NCI-H2196 (cell line): ENCODE data around the gene FAM120B.
A peak's percentile ranks its signal among the peaks of the same experiment; 100 is the strongest.
"Not testable (repeated sequence)": the region's sequence is repeated elsewhere in the genome, so short reads cannot be mapped to it uniquely, and the experiment has no call there.

Experiments used
- DNase-seq: peaks from one replicate; lab custom pipeline; 2025; ENCODE audit not compliant: unreplicated experiment; lab: John Stamatoyannopoulos, UW

Gene FAM120B

DNA sequence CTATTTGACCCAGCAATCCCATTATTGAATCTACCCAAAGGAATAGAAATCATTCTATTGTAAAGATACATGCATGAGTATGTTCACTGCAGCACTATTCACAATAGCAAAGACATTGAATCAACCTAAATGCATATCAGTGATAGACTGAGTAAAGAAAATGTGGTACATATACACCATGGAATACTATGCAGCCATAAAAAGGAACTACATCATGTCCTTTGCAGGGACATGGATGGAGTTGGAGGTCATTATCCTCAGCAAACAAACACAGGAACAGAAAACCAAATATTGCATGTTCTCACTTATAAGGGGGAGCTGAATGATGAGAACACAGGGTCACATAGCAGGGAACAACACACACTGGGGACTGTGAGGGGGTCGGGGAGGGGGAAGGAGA lies 48.6 kb downstream of the FAM120B start:
- DNase-seq: not testable (repeated sequence)

DNA sequence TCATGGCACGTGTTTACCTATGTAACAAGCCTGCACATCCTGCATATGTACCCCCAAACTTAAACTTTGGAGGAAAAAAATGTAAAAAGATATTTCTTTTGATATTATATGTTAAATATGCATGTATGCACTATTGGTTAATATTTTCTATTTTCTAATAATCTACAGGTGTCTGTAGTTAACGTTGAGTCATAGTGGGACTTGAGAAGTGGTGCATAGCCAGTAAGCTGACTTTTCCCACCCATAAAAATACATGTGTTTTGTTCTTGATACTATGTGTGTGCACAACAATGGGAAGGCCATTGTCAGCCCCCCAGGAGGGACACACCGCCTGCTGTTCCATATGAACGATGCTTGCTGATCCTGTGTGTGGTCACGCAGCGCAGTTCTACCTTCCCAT lies 49.1 kb downstream of the FAM120B start:
- DNase-seq: no peak

DNA sequence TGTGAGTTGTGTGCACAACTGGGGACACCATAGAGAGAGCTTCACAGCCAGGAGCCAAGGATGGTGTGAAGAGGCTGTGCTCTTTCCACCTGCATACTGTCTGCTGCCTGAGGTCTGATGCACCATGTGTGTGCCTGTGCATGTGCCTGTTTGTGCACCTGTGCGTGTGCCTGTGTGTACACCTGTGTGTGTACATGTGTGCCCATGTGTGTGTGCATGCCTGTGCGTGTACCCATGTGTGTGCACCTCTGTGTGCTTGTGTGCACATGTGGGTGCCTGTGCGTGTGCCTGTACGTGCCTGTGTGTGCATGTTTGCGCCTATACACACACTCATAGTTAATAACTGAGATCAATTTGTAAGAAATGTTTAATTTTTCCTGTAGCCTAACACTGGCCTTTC lies 51.3 kb downstream of the FAM120B start:
- no peak for DNase-seq

DNA sequence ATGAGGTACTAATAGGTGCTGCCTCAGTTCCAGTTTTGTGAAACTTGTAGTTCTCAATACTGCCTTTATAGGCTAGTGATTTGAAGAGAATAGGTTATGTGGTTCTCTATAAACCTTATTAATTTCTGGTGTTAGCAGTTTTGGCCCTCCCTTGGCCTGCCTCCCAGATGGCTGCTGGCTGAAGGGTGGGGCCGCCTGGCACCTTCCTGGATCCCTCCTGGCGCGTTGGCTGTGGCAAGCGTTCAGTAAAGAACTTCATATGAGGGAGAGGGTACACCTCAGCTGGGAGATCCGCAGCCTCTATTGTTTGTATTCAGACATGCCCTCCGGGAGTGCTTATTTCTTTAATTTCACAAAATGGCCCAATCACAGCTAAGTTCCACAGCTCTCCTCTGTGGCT lies 51.9 kb downstream of the FAM120B start:
- DNase-seq: no peak

DNA sequence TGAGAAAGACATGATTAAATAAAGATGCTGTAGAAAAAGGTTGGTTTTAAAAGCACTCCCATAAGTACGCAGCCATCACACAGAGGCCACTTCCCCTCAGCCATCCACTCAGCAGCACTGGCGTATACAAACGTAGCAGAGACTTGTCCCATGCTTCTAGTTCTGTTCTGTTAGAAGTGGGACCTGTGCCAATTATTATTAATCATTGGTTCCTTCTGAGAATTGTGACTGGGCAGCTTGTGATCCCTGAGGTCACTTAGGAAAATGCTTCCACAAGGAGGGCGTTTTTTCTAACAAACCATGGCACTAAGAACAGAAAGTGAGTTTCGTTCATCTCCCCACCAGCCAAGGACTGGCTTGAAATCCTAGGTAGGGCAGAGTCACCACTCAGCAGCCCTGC lies 53.9 kb downstream of the FAM120B start:
- no peak for DNase-seq

DNA sequence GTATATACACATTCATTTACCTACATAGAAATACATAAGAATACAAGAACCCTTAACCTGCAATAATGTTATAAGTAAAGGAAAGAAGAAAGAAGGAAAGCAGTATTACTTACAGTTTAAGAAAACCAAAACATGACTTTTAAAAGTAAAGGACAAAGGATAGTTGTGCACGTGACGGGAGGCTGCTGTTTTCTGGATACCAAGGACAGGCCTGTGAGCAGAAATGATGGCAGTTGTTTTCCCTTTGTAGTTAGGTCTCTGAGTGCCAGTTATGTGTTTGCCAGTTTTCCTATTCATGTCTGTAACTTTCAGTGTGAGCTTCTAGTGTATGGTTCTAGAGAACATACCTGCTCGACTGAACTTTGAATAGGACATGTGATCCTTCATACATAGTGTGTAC lies 54.8 kb downstream of the FAM120B start:
- DNase-seq: no peak

DNA sequence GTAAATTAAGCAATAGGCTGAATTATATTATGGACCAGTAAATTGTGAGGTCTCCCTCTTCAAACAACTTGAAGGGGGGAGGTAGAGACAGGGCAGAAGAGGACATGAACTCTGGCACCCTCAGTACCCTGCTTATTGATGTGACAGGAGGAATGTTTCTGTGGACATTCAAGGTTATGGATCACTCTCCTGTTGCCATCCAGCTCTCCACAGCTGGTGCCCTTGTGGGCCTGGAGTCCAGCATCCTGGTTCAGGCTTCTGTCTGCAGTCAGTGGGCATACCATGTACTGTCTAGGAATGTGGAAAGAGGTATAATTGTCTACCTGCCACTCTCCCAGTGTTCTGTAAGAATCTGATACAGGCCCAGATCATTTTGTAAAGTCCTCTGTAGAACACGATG lies 55.6 kb downstream of the FAM120B start:
- no peak for DNase-seq

DNA sequence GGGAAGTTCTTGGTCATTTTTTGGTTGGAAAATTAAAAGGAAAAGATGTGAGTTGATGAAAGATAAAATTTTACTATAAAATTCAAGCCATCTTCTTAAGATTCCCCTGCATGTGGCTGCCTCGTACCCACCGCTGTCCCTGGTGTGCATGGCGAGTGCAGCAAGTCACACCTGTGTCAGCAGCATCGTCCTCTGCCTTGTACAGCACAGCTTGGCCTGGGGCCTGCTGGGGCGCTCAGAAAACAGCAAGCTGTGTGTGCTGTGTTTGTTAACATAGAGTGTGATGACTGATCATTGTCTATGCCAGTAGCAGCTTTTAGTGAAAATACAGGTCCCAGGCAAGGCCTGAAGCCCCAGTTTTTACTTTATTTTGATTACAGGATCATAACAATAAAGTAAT lies 56.7 kb downstream of the FAM120B start:
- no peak for DNase-seq

DNA sequence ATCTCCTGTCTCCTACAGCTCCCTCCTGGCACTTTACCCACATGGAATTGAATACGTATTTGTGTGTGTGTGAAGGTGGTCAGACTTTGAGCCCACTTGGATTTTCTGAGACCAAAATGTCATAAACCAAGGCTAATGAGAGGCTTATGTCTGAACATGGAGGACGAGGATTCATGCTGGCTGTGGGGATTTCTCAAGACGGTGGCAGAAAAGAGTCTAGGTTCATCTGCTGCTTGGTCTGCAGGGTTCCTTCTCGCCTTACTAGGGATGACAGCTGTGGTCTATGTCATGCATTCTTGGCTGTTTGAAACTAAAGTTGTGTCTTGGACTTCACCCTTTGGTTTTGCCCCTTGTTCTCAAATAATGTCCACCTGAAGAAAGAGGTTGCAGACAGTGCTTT lies 58.6 kb downstream of the FAM120B start:
- no peak for DNase-seq

DNA sequence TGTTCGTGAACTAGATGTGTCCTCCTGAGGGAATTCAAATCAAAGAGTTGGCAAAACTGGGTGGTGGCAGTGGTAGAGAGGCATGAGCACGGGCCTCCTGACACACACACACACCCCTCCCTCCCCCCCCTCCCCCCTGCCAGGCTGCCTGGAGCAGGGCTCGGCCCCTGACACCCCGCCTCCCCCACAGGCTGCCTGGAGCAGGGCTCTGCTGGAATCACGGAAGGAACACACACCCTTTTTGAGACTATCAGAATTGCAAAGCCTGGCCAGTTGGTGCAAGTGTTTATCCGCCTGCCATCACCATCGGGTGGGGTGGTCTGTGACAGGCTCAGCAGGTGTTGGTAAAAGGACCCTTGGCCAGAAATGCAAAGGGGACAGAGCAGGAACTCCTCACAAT lies 59.0 kb downstream of the FAM120B start:
- no peak for DNase-seq

DNA sequence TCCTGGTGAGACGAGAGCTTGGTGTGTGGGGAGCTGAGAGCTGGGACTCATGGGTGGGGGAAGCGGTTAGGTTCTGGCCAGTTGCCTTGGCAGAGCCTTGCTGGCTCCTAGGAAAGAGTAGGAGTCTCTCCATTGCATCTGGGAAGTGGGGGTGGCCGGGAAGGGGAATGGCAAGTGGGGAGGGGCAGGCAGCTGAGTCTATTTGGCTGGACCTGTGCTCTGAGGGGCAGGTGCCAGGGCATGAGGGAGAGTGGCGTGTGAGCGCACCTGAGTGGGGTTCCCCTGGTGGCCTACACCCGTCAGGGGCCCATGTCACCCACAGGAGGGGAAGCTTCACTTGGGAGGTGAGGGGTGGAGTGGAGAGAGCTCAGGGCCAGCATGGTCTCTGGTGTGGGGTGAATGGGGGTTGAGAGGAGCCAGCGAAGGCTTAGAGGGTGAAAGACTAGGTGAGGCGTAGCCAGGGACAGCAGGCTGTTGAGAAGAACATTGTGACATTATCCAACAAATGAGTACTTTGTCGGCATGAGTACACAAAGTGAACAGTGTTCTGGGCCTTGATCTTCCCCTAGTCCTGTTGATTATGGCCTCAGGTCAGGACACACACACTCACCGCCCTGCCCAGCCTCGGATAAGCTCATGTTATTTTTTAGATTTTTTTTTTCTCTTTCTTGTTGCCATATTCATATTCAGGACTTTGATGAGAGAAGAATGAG lies 59.8 kb downstream of the FAM120B start:
- no peak for DNase-seq

DNA sequence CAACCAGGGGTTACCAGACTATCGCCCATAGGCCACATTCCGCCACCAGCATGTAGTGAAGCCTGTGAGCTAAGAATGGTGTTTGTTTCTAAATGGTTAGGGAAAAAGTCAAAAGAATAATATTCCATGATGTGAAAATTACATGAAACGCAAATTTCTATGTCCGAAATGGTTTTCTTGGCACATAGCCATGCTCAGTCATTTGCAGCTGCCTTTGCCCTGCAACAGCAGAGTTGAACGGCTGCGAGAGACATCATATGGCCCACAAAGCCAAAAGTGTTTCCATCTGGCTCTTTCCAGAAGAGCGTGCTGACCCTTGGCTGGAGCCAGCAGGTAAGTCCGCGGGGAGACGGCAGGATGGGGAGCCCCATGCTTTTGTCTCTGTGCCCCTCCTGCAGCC lies 60.7 kb downstream of the FAM120B start:
- DNase-seq: no peak

DNA sequence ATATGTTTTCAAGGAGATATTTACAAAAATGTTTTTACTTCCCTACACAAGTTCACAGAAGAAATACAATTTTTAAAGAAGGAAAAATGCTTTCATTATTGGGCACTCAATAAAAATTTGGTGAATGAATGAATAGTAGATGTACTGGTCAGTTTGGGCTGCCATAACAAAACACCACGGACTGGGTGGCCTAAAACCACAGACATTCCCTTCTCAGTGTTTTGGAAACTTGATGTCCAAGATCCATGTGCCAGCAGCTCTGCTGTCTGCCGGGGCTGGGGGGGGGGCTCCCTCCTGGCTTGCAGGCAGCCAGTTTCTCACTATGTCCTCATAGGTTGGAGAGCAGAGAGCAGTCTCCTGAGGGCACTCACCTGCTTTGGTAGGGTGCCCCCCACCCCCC lies 62.0 kb downstream of the FAM120B start:
- DNase-seq: no peak

DNA sequence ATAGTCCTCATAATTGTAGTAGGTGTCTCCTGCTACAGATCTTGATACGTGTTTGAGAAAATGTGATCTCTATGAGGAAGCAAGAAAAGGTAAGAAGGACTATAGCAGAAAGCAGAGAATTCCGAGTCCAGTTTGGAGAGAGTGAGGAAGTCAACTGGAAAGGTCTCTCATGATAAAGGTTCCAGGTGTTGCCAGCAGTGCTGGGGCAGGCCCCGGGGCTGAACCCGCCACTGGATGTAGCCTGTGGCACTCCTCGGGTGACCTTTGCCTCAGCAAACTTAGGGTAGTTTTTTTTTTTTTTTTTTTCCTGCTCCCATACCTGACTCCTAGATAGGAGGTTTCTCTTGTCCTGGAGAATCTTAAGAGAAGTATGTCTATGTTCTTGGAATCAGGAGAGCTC lies 62.8 kb downstream of the FAM120B start:
- no peak for DNase-seq

DNA sequence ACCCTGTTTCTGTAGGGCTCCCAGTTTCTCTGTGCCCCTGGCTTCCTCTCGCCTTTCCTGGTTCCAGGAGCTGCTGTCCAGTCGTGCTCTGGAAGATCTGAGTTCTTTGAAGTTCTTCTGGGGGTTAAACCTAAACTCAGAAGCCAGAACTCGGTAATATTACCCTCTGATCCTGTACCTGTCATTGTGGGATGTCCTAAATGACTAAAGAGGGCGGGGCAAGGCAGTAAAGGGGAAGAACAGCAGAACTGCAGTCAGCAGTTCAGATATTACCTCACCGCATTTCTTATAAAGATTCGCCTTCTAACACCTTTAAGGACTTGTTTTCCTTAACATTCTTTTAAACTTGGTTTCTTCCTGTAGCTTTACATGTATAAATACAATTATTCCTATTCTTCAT lies 63.9 kb downstream of the FAM120B start:
- DNase-seq: no peak

DNA sequence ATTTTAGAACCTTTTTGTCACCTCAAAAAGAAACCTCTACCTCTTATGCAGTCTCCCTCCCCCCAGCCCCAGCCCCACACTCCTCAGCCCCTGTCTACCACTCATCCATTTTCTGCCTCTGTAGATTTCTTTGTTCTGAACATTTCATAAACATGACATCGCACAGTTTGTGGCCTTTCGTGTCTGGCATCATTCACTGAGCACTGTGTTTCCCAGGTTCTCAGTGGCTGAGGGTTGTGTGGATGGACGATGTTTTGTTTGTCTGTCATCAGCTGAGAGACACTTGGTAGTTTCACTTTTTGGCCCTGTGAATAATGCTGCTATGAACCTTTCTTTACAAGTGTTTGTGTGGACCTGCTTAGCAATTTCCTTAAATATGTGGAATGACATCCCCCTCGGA lies 64.5 kb downstream of the FAM120B start:
- no peak for DNase-seq

DNA sequence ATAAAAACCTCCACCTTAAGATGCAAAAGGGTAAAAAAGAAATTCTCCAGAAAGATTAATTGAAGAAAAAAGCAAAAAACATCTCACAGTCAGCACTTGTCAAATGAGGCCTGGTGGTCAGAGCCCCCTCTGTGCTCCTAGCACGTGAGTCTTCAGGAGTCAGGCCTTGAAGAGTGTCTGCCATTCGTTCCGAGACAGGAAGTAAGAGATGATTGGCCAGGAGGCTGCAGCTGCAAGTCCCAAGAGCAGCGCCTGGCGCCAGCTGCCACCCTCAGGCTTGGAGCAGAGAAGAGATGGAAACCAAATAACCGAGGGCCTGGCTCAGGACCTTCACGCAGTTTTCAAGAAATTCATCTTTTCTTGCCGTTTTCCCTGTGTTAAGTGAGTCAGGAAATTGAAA lies 65.0 kb downstream of the FAM120B start:
- peak; percentile 36 for DNase-seq

DNA sequence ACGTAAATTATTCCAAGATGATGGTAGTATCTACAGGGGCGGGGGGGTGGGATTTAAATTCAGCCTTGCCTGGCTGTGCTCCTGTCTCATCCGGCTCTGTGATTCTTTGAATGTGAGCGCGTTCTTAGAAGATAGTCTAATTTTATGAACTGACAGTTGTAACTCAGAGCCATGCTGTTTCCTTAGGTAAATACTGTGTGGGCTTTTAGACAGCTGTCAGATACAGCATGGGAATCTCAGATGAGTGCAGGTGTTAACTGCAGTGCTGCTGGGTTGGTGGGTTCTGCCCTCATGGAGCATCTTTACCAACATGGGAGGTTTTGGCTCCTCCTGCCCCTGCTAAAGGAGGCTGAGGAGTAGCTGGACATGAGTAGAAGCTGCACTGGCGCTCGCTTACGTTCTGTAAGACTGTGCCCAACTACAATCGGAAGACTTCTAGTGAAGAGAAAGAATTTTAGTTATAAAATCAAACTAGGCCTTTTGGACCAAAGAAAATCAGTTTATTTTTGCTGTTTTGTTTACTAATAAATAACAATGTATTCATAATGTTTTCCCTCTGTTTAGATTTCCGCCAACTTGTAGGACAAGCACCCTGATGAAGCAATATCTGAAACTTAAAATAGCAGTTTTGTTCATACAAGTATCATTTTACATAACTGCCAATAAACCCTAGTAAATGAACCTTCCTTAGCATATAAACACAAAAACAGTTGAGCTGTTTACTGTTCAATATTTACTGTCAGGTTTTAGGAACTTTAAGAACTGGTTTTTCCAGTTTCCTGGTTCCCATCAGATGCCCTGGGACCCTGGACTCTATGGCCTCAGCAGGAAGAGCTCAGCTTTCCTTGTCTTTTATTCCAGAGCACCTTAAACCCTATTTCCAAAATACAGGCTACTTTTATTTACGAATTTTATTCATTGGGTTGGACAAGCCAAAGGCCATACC lies 66.1 kb downstream of the FAM120B start:
- peak; percentile 7 for DNase-seq

DNA sequence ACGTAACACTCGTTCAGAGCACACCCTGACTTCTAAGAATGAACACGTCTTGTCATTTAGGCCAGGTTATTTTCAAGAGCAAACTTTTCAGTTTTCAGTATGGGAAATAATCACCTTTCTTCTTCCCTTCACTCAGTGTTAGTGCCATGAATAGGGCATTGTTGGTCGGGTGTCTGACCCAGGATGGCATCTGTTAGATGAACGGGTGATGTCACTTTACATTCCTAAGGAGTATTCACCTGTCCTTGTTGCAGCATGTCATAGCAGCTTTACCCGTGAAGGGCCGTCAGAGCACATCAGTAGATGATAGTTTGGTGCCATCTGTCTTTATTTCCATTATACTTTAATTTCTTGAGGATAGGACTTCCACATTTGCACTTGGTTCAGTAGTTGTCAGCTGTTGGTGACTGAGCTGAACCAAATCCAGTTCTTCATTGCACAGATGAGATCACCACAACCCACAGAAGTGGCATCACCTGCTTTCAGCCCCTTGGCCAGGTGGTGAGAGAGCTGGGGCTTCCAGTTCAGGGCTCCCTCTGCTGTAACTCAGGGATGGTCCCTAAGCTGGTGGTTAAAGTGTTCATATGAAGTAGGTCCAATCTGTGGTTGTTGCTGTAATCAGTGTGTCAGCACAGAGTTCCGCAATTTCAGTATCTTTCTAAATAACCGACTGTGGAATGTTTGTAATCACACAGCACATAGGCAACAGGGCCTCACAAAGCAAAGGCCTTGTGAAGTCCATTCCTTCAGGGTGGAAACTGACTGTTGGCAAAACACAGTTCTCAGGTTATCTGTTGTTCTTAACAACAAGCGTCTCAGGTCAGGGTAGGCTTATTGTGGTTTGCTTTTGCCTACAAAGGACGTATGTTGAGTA lies 68.2 kb downstream of the FAM120B start:
- DNase-seq: no peak

DNA sequence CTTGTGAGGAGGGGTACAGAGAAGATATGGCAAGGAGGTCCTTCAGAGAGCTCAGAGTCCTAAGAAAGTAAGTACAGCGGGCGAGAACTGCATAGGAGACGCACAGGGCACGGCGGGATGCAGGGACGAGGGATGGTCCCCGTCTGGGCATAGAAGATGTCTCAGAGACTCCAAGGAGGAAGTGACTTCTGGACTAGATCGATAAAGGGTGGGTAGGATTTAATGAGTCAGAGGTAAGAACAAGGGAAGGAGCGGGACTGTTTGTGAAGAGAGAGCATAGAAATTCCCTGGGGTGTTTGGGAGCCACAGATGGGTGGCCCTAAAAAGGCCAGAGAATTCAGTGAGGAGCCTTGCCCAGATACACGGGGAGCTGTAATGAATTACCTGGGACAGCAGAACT lies 69.1 kb downstream of the FAM120B start:
- no peak for DNase-seq

DNA sequence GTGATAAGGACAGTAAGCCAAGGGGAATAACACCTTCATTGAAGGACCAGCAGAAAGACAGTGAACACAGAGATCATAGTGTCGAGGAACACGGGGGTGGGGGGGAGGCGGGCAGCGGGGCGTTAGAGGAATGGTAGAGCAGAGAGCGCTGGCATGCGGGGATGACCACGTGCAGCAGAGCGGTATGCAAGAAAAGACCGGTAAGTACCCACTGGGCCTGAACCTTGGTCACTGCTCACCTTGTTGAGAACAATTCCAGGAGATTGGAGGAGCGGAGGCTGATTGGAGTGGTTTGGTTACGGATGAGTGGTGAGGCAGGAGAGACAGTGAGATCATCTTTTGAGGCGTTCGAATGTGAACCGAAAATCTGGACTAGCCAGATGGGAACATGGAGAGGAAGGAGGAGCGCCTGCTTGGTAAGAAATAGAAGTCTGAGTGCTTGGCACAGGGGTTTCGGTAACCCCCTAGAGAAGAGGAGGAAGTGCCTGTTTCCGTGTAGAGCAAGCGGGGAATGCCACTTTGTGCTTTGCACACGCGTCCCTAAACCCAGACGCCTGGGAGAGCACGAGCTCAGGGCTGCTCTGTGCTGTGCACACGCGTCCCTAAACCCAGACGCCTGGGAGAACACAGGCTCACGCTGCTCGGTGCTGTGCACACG lies 70.0 kb downstream of the FAM120B start:
- no peak for DNase-seq
